HG03039 (cell line): ENCODE measurements around the gene E2F2.
"Not testable (repeated sequence)": the region's sequence is repeated elsewhere in the genome, so short reads cannot be mapped to it uniquely, and the experiment has no call there.

Experiments
- ATAC-seq: cut with Tn5 transposase; IDR thresholded peaks from one replicate; pipeline ENCODE4 v1.9.1; 2021; ENCODE audit warnings: mild to moderate bottlenecking, moderate library complexity; ENCODE audit not compliant: unreplicated experiment

E2F2 gene

GRCh38 chr1:23525558-23526250, 5.3 kb downstream of the E2F2 start:
- no peak for ATAC-seq

DNA sequence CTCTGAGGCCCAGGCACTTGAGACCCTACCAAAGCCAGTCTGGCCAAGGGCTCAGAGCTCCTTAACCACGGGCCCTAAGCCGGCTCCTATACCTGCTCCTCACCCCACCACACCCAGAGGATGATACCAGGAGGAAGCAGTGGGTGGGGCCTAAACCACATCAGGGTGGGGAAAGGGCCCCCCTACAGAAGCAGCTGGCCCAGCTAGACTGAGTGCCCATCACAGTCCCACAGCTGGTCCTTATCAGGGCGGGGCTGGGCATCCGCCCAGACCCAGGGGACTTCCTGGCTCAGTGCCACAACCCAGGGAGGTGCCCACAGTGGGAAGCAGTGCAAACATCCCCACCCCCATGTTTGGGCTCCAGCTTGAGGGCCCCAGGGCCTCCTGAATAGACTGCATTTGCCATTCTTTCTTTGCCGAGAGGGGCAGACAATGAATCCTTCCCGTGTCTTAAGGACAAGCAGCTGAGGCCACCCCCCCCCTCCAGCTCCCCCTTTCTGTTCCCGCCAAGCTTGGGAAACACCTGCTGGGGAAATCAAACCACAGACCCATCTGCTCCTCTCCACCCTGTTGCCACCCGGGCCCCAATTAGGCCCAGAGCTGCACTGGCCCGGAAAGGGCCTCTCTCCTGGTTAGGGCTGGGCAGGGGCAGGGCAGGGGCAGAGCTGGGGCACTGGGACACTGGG, 6.2 kb downstream of the E2F2 start:
- no peak for ATAC-seq

- ATAC-seq = no peak
These were observed 6.9 kb downstream of the E2F2 start for GRCh38 chr1:23524163-23524562.

- no peak for ATAC-seq
These were observed 8.6 kb downstream of the E2F2 start for GRCh38 chr1:23522244-23522982.

DNA sequence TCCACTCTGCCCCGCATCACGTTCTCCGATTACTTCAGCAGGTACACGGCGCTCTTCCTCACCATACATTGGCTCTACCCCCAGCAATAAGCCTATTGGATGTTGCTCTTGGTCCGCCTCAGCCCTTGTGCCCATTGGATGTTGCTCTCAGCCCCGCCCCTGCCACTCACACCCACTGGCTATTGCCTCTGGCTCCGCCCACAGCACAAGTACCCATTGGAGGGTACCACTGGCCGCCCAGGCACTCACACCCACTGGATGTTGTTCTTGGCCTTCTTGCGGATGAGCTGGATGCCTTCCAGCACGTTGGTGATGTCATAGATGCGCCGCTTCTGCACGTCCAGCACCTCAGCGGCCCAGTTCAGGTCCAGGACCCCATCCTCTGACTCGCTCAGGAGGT, 9.4 kb downstream of the E2F2 start:
- no peak for ATAC-seq

- no peak for ATAC-seq
These were observed 13.5 kb downstream of the E2F2 start for GRCh38 chr1:23517581-23517980.

- ATAC-seq = no peak
These were observed 15.1 kb downstream of the E2F2 start for GRCh38 chr1:23515905-23516304.

DNA sequence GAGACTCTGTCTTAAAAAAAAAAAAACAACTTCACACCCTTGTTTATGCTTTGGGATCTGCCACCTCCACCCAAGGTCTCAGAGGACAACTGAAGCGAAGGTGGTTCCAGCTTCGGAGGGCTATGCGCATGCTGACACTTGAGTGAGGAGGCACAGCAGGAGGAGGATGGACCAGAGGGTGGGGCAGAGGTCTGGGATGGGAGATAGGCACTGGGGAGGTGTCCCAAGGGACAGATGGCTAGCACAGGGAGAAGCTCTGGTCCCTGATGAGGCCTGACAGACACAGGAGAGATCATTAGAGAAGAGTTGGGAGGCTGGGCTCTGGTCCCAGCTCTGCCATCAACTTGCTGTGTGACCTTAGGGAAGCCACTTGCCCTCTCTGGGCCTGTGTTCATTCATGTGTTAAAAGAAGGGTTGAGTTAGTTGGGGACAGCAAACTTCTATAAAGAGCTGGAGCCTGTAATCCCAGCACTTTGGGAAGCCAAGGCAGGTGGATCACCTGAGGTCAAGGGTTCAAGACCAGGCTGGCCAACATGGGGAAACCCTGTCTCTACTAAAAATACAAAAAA, 16.8 kb downstream of the E2F2 start:
- no peak for ATAC-seq

GRCh38 chr1:23509896-23510295, 21.1 kb downstream of the E2F2 start:
- ATAC-seq = no peak

DNA sequence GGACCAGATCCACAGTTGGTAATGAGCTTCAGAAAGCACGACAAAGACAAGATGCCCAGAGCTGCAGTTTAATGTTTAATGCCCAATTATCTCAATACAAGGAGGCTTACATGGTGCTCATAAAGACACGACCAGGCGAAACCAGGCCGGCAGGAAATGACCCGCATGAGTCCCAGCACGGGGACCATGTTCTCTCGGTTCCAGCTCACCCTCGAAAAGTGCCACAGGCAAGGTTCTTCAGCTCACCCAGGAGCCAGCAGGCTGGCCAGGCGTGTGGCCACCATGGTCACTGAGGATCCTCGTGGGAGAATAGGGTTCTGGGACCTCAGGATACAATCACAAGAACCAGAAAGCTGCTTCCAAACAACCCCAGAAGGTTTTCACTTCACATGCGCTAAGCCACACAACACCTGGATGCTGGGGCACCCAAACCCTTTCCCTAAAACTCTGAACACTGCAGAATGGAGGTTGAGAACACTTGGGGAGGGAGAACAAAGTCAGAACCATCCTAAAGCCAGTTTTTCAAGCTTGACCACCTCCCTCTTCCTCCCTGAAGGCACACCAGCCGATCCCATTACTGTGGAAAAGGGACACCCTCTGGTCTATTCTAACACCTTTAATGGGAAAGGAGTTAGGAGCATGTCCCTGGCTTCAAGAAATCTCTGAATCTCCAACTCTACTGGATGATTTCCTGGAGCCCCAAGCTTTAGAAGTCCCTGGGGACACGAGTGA, 24.5 kb downstream of the E2F2 start:
- no peak for ATAC-seq

DNA sequence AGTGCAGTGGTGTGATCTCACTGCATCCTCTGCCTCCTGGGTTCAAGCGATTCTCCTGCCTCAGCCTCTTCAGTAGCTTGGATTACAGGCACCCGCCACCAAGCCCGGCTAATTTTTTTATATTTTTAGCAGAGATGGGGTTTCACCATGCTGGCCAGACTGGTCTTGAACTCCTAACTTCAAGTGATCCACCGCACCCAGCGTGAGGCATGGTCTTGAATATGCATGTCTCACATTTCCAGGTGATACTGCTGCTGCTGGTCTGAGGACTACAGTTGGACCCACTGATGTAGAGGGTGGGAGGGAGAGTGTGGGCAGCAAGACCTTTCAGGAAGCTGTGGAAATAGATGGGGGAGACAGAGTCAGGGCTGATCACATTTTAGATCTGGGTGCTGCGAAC, 25.2 kb downstream of the E2F2 start:
- ATAC-seq = no peak

DNA sequence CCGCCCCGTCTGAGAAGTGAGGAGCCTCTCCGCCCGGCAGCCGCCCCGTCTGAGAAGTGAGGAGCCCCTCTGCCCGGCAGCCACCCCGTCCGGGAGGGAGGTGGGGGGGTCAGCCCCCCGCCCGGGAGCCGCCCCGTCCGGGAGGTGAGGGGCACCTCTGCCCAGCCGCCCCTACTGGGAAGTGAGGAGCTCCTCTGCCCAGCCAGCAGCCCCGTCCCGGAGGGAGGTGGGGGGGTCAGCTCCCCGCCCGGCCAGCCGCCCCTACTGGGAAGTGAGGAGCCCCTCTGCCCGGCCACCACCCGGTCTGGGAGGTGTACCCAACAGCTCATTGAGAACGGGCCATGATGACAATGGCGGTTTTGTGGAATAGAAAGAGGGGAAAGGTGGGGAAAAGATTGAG, 26.9 kb downstream of the E2F2 start:
- not testable (repeated sequence) for ATAC-seq

DNA sequence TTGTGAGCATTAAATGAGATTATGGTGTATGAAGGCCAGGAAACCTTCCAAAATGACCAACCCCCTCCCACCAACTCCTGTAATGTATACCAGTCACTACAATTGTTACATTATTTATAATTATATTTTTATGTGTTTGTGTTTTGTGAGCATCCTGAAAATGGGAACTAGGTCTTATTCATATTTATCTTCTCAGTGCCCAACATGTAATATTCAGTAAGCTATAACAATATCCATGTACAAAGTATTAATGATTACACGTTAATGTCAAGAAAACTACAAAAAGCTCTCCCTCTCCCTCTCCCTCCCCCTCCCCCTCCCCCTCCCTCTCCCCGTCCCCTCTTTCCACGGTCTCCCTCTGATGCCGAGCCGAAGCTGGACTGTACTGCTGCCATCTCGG, 28.1 kb downstream of the E2F2 start:
- no peak for ATAC-seq

DNA sequence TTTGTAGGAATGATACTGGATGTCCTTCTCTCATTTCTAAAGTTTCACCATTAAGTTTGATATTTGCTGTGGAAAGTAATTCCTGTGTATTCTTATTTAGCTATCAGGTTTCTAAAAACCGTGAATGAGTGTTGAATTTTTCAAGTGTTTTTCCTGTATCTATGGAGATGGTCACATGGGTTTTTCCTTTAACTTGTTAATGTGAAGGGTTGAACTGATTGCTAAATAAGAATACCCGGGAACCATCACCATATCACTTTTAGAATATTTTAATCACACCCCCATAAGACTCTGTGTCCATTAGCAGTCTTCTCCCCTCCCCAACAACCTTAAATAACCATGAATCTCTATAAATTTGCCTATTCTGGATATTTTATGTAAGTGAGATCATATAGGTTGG, 30.6 kb downstream of the E2F2 start:
- no peak for ATAC-seq

- no peak for ATAC-seq
These were observed 33.1 kb downstream of the E2F2 start for GRCh38 chr1:23497777-23498439.

DNA sequence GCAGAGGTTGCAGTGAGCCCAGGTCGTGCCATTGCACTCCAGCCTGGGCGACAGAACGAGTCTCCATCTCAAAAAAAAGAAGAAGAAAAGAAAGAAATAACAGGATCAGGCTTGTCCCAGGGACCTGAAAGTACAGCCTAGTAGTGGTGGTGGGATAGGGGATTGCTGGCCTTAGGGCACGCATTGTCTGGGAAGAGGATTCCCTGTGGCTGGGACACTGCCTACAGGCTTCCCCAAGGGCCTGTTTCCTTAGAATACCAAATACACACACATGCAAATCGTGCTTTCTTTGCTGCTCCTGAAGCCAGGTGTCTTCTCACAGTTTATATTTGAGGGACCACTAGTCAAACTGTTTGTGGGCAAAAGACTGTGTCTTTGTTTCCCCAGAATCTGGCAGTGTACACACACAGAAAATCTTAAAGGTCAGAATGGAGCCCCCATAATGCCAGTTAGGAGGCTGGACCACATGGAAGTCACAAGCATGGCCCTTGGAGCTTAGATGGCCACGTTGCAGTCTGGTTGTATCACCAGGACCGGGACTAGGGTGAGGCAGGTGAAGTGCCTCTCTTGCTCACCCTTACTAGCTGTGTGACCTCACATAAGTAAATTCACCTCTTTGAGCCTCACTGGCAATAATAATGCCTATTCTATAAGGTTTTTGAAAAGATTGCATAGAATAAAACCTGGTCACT, 34.4 kb downstream of the E2F2 start:
- ATAC-seq = no peak

DNA sequence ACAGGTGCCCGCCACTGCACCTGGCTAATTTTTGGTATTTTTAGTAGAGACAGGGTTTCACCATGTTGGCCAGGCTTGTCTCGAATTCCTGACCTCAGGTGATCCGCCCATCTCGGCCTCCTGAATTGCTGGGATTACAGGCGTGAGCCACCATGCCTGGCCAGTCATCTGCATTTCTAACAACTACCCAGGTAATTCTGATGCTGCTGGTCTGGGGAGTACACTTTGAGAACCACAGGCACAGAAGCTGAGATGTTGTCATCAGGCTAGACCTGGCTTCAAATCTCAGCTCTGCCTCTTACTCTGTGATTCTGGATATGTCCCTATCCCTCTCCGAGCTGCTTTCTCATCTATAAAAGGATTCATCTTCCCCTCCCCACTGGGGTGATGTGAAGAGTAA, 36.2 kb downstream of the E2F2 start:
- ATAC-seq = not testable (repeated sequence)

- not testable (repeated sequence) for ATAC-seq
These were observed 38.3 kb downstream of the E2F2 start for GRCh38 chr1:23492776-23493175.

- no peak for ATAC-seq
These were observed 38.8 kb downstream of the E2F2 start for GRCh38 chr1:23492132-23492720.

DNA sequence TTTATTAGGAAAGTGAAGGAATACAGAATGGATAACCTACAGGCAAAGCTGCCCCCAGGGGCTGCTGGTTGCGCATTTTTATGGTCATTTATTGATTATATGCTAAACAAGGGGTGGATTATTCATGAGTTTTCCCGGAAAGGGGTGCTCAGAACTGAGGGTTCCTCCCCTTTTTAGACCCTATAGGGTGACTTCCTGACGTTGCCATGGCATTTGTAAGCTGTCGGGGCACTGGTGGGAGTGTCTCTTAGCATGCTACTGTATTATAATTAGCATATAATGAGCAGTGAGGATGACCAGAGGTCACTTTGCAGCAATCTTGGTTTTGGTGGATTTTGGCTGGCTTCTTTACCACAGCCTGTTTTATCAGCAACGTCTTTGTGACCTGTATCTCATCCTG, 41.2 kb downstream of the E2F2 start:
- no peak for ATAC-seq
